Measurements from ENCODE around the gene GNG13. TPM values are rescaled to one million over a fixed set of nuclear protein-coding genes. Genes with fewer than 3 reads are reported as not detected.

GNG13 gene
- total RNA-seq, 2 donors from 2014 or later = 0.40 to 0.53 TPM

DNA sequence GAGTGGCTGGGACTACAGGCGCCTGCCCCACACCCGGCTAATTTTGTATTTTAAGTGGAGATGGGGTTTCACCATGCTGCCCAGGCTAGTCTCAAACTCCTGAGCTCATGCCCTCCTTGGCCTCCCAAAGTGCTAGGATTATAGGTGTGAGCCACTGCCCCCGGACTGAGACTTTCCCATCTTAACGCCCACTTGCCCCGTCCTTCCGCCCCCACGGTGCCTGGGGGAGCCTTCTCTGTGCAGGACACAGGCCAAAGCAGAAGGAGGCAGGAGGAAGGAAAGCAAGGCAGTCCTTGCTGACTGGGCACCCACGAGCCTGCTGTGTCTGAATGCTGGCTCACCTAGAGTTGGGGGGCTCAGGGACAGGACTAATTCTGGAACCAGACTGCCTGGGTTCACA, 17.6 kb upstream of the GNG13 start:
- no peak for ATAC-seq

DNA sequence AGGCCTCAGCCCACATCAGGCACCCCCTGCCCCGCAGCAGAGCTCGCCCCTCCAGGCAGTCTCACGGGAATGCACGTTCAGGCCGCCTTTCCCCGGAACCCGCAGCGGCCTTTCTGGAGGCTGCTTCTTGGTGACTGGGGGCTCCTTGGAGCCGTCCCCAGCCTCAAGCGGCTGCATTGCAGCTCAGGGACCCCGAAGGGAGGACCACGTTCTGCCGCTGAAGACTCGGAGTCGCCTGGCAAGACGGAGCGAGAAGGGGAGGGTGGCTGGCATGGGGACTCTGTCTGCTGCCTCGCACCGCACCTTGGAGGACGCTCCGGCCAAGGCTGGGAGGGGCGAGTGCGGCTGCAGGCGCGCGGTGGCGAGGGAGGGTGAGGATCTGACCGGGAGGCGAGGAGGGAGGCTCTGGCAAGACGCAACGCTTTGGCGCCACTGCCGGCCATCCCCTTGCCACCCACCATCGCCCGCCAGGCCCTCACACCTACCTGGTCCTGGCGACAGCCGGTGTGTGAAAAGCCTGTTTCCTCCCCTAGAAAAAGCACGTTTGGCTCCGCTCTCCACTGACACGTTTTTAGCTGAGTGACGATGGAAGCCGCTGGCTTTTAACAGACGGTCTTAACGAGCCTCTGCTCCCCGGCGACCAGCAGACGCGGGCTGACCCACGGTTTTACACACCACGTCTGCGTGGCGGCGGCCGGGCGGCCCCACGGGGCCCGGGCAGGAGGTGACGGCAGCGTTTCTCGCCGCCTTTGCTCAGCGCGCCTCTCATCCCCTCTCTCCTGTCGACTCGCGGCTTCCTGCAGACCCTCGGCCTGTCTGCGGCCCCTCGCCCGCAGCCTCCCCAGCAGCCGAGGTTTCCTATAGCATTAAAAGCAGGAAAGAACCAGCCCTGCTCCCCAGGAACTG, 16.7 kb upstream of the GNG13 start:
- DNase-seq (no peak), ATAC-seq (no peak)
- intact Hi-C loops (cut with DNase I, micrococcal nuclease) = loop anchor here in 1 of 2 donors (10.0 kb wide), 1 partner anchor 238 kb away; no protein-coding TSS in a partner anchor

More for the DNA sequence above, 17.6 kb upstream of the GNG13 start:
- no peak for DNase-seq
- intact Hi-C loops (cut with DNase I, micrococcal nuclease) = loop anchor here in 1 of 2 donors (10.0 kb wide), 1 partner anchor 237 kb away; no protein-coding TSS in a partner anchor

DNA sequence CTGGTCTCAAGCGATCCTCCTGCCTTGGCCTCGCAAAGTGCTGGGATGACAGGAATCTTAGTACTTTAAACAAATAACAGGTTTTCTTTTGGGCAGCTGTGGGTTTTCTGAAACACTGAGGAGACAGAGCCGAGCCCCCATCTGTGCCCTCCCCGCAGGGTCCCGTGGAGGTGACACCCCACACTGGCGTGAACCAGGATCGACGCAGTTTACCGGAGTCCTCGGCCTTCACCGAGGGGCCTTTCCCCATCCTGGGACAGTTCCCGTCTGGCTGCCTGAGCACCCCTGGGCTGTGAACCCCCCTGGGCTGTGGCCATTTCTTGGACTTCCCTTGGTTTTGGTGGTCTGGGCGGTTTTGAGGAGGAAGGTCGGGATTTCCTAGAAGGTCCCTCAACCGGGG, 15.3 kb upstream of the GNG13 start:
- DNase-seq = no peak
- no peak for ATAC-seq
- intact Hi-C loops (cut with DNase I, micrococcal nuclease) = loop anchor here in 1 of 2 donors (10.0 kb wide), 1 partner anchor 239 kb away; no protein-coding TSS in a partner anchor

DNA sequence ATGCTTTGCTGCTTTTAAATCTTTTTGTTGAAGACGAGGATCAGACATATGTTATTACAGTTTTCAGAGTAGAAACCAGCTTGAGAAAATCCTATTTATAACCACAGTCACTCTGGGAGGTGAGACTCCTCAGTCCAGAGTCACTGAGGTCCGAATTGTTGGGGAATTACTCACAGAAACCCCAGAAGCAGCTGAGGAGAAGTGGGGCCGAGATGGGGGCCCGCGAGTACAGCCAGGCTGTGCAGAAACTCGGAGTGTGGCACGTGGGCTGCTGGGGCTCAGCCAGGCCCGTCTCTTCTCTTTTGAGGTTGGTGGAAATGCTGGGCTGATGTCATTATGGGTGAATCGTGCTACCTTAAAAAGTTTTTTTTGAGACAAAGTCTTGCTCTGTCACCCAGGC, 14.4 kb upstream of the GNG13 start:
- DNase-seq (no peak), ATAC-seq (no peak)
- intact Hi-C loops (cut with DNase I, micrococcal nuclease) = loop anchor here (5.0 to 10.0 kb wide), 2 partner anchors 240 to 242 kb away; no protein-coding TSS in a partner anchor

DNA sequence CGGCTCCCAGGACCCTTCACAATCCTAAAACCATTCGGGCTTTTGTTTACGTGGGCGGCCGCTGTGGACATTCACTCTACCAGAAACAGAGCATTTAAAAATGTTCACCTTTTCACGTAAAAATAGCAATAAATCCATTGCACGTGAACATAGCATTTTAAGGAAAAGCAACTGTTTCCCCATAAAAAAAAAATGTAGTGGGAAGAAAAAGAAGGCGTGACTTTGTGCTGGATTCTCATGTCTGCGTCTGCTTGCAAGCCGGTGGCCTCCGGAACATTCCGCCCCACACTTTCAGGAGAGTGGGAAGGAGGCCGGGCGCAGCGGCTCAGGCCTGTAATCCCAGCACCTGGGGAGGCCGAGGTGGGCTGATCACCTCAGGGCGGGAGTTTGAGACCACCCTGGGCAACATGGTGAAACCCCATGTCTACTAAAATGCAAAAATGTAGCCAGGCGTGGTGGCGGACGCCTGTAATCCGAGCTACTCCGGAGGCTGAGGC, 13.4 kb upstream of the GNG13 start:
- intact Hi-C loops (cut with DNase I, micrococcal nuclease) = loop anchor here (5.0 to 10.0 kb wide), 2 partner anchors 241 to 243 kb away; no protein-coding TSS in a partner anchor
- ATAC-seq (no peak), DNase-seq (no peak)

DNA sequence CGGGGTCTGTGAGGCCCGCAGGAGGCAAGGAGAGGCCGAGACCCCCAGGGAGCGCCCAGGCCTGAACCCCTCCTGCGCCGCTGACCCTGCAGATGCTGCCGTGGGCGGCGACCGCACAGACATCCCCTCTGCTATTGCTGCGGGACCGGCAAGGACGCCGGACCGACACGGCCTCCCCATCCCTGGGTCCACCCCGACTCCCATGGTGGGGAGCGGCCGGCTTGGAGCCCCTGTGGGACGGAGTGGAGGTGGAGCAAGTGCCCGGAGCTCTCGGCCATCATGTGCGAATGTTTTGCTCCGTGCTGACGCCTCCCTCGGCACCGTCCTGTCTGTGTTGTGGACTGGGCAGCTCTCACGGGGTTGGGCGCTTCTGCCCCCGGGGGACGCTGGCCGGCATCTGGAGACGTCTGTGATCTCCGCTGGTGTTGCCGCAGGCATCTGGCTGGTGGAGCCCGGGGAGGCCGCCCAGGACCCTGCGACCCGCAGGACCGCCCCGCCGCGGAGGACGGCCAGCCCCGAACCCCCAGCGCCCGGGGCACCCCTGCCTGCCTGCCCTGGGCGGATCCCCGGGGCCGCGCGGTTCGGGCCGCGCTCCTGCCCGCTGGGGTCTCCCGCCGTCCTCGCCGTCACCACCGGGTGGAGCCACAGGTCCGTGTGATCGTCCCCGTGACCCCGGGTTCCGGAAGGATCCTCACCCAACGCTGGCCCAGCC, 12.8 kb upstream of the GNG13 start:
- intact Hi-C loops (cut with DNase I, micrococcal nuclease) = loop anchor here (5.0 to 10.0 kb wide), 2 partner anchors 241 to 244 kb away; no protein-coding TSS in a partner anchor
- DNase-seq (peak in 1 of 2 donors; percentile 61), ATAC-seq (peak; percentile 74)

DNA sequence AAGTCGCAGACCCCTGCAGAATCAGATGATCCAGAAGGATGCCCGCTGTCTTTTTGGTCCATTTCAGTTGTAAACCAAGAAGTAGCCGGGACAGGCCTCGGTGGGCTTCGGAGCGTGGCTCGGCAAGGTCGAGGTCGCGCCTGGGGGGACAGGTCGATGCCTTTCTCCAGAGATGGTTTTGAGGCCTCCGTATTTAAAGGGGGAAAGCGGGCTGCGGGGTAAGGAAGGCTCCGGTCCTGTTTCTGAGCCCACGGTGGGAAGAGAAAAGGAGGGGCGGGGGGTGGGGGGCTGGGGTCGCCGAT, 7.5 kb upstream of the GNG13 start:
- ATAC-seq (no peak), DNase-seq (no peak)
- intact Hi-C loops (cut with DNase I, micrococcal nuclease) = no loop called here

DNA sequence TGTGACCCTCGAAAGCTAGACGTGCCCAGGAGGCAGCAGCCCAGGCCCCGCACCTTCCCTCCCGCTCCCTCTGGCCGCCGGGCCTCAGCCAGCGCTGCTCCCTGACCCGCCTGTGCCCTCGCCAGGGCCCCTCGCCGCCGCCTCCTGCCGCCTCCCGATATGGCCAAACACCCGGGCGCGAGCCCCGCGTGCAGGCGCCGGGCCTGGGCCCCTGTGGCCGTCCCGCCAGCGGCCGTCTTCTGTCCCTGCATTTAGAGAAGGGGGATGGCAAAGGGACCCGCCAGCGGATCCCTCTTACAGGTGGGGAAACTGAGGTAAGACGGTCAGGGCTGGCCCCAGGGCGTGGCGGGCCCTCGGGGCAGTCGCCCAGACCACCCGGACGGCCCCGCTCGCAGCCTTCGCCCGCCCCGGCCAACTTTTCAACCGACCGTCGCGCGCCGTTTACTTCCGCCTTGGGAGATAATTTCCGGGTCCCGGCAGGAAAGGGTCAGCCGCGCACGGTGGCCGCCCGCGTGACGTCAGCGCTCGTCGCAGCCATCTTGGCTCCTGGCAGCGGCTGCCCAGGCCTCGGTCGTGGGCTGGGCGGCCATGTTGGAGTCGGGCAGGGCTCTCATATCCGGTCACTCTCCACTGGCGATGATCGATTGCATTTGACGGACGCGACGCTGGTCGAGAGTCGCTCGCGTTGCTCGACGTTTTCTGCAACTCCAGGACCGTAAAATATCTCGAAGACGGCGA, 7.0 kb upstream of the GNG13 start:
- ATAC-seq = peak; percentile 97
- peak; percentile 94 to 96 for DNase-seq
- intact Hi-C loops (cut with DNase I, micrococcal nuclease) = no loop called here

DNA sequence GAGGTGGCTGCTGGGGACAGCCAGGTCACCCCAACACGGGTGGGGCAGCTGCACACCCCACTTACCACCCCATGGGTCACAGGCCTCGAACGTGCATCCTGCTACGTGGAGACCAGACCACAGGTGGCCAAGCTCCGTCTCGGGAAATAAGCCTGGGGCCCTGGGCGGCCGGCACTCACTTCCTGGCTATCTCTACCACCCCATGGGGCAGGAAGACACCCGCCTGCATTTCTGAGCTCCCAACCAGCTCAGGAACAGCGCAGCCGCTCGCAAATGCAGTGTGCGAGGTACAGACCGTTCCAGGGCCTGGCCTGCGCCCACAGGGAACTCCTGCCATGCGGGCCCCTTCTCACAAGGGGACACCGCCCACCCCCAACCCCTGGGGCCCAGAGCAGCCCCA, 4.9 kb upstream of the GNG13 start:
- intact Hi-C loops (cut with DNase I, micrococcal nuclease) = no loop called here
- ATAC-seq (no peak), DNase-seq (no peak)

DNA sequence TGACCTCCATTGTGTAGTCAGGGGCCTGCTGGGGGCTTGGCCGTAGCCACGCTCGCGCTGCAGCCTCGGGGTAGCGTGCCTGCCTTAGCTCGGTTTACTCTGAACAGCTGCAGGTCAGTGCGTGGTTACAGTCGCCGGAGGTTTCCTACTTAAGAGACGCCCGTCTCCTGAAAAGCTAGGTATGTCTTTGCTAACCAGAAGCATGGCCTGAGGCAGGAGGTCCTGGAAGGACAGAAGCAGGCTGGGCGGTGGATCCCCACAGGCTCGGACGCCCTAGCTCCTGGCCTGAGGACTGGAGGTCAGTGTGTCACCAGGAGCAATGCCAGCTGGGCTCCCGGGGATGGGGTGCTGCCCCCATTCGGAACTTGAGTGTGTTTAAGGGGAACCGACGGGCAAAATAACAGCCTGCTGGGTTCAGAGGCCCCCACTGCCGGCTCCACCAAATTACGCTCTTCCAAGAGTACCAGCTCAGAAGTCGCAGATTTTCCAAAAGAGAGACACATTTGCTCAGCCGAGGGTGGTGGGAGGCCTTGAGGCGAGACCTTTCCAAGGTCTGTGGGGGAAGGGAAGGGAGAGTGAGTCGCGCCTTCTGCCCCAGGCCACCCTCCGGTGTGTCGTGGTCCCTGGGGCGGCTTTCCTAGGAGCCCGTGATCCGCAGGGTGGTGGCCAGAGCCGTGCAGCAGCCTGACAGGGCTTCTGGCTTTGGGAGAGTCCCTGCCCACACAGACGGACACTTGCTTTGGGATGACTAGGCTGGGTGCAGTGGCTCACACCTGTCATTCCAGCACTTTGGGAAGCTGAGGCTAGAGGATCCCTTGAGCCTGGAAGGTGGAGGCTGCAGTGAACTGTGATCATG, 3.9 kb upstream of the GNG13 start:
- ATAC-seq (no peak), DNase-seq (no peak)
- intact Hi-C loops (cut with DNase I, micrococcal nuclease) = no loop called here

DNA sequence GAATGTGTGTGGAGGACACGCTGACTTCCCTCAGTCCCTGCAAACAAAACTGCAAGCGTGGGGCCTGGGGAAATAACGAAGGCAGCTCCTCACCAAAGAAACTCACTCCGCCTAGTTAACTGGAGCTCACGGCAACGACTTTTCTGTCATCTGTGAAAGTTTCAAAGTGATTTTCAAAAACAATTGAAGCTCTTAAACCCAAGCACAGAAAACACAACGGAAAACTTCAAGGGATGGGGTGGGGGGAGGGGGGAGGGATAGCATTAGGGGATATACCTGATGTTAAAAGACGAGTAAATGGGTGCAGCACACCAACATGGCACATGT, 3.2 kb upstream of the GNG13 start:
- DNase-seq (no peak), ATAC-seq (no peak)
- intact Hi-C loops (cut with DNase I, micrococcal nuclease) = no loop called here

DNA sequence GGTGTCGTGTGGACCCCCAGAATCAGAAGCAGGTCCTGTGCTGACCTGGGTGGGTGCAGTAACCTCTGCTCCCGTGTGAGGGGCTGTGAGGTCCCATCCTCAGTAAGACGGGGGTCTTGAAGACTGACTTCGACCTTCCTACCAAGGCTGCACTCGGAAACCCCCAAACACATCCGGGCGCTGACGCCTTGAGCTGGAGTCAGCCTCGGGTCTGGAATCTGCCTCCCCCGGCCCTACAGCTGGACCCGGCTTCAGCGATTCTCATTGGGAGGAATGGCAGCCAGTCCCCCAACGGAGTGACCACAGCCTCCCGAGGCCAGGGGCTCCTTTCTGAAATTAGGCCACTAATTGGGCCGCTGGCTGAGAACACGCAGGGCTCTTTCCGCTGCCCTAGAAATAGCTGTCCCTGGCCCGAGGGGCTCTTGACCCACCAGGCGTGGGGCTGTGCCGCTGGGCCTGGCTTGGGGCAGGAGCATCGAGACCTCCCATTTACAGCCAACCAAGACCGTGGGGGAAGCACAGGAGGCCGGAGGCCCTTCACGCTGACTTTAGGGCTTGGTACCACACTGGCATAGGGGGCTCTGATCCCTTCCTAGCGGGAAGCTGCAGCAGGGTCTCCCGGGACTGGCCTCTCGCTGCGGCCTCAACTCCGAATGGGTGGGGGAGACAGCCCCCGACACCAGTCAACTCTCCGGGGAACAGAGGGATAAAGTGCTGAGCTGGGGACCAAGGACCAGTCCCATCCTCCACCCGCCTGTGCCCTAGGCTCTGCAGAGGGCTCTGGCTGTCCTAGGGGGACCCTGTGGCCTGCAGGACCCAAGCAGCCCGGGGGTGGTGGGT, 2.6 kb upstream of the GNG13 start:
- ATAC-seq = no peak
- no peak for DNase-seq
- intact Hi-C loops (cut with DNase I, micrococcal nuclease) = no loop called here

DNA sequence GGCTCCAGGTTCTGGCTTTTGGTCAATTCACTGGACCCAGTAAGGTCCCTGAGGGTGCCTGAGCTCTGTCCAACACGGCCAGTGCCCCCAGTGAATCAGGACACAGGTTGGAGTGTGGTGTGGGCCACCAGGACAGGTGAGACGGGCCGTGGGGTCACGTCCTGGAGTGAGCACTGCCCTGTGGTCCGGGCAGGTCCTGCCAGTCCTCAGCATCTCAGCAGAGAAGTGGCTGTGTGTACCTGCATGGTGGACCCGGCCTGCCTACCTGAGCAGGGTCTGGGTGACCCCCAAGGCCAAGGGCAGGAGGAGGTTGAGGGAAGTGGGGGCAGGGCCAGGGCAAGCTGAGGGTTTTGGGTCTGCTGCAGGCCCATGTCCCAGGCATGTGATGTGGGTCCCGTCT, 1.9 kb upstream of the GNG13 start:
- DNase-seq (no peak), ATAC-seq (no peak)
- intact Hi-C loops (cut with DNase I, micrococcal nuclease) = no loop called here

DNA sequence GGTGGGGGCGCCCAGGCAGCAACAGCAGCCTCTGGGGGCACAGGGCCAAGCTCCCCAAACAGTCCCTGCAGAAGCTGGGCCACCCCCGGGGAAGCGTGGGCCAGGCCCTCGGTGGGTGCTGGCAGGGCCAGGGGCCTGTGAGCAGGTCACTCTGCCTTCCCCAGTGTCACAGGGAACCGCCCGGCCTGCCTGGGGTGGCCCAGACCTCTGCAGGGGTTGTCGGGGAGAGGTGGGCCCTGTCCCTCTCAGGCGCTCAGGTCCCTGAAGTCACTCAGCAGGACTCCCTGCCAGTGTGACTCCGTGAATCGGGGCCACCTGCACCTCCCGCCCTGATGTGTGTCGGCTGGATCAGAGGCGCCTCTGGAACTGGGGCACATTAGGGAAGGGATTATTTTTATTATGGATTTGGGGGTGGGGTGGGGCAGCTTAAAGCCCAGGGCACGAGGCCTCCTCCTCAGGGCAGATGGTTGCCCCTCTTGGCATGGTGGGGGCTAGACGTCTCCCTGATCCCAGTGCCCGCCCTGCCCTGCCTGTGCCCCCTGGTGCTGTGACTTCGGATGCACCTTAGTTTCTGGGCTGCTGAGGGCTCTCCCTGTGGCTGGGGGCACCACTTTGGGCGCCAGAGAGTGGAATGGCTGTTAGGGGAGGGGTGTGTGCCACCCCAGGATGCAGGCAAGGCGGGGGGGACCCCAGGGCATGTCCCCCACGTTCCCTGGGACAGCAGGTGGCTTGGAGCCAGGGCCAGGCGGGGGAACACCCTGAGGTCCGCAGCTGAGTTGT, 1.2 kb upstream of the GNG13 start:
- intact Hi-C loops (cut with DNase I, micrococcal nuclease) = no loop called here
- no peak for DNase-seq
- ATAC-seq = no peak

DNA sequence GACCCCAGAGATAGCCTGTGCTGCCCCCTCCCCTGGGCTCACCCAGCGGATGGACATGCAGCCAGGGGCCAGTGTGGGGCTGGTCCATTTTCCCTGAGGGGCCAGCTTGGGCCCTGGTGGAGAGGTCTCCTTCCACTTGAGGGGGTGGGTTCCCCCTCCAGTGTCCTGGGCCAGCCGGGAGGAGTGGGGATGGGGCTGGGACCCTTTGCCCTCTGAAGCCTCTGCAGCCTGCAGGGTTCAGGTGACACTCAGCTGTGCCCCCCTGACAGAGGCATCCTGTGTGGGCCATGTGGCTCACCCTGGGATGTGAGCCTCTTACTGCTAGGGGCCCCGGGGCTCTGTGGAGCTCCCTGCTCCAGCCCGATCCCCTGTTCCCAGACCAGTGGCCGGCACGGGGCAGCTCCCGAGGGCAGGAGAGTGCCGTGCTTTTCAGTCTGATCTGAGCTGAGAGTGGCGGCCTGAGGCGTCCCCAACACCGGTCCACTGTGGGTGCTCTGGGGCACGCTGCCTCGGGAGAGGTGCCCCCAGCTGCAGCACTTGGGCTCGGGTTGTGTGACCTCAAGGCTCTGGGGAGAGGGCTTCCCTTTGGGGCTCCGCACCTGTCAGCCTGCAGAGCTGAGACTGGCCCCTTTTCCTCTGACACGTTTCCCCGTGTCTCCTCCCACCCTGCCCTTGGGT, 439 bp upstream of the GNG13 start:
- DNase-seq (no peak), ATAC-seq (no peak)
- intact Hi-C loops (cut with DNase I, micrococcal nuclease) = no loop called here
